ENCODE measurements around the gene TCF7. TPM values are rescaled to one million over a fixed set of nuclear protein-coding genes. Genes with fewer than 3 reads are reported as not detected.
A peak's percentile ranks its signal among the peaks of the same experiment; 100 is the strongest.

The TCF7 gene
- total RNA-seq, 1 experiment from 2014 or later: 36.5 TPM

GRCh38 chr5:134142806-134143205 lies 28.3 kb downstream of the TCF7 start:
- no TSS peak for BruUV-seq (replicated peaks)
- no peak overlapping the region for H3K4me3 ChIP-seq (ENCODE audit: low read depth, low read length)
- Mint-ChIP-seq H3K4me3 (ENCODE audit: unreplicated experiment) (no peak overlapping the region), H3K4me1 (ENCODE audit: low read depth, unreplicated experiment) (peaks cover 22% of the 10 kb centered on the region), H3K36me3 (ENCODE audit: insufficient read depth, unreplicated experiment) (peaks cover 47% of the 10 kb centered on the region), H3K27me3 (ENCODE audit: insufficient read depth, unreplicated experiment) (no peaks in the 10 kb centered on the region), H3K27ac (ENCODE audit: unreplicated experiment) (peak overlapping the region; percentile 28), H3K9me3 (ENCODE audit: unreplicated experiment) (no peaks in the 10 kb centered on the region)
- H3K9me3 ChIP-seq: no peaks in the 10 kb centered on the region
- TF ChIP-seq, protein P1, sequence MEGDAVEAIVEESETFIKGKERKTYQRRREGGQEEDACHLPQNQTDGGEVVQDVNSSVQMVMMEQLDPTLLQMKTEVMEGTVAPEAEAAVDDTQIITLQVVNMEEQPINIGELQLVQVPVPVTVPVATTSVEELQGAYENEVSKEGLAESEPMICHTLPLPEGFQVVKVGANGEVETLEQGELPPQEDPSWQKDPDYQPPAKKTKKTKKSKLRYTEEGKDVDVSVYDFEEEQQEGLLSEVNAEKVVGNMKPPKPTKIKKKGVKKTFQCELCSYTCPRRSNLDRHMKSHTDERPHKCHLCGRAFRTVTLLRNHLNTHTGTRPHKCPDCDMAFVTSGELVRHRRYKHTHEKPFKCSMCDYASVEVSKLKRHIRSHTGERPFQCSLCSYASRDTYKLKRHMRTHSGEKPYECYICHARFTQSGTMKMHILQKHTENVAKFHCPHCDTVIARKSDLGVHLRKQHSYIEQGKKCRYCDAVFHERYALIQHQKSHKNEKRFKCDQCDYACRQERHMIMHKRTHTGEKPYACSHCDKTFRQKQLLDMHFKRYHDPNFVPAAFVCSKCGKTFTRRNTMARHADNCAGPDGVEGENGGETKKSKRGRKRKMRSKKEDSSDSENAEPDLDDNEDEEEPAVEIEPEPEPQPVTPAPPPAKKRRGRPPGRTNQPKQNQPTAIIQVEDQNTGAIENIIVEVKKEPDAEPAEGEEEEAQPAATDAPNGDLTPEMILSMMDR (IDR thresholded peaks at IDR 0.05; ENCODE audit: insufficient read depth in 1 of 2, low read depth in 1 of 2, low read length in 1 of 2, severe bottlenecking in 1 of 2, unreplicated experiment in 1 of 2): no peak
- ChIA-PET POLR2A (no interaction called here), CTCF (interaction anchor here (0.9 to 5.4 kb wide), 4 partner anchors 100 to 116 kb away, joined by 3 to 67 read pairs (median 5); no protein-coding TSS in a partner anchor)
- intact Hi-C loops (cut with micrococcal nuclease; ENCODE audit: unreplicated experiment): no loop called here
- DNase-seq: no peak
- no peaks in the 10 kb centered on the region for H3K27me3 ChIP-seq (replicated peaks; ENCODE audit: control insufficient read depth, insufficient read depth, low read length)
- peaks cover 30% of the 10 kb centered on the region for H3K4me1 ChIP-seq
- H3K36me3 ChIP-seq (ENCODE audit: control insufficient read depth, insufficient read depth, low read length): peaks cover 8% of the 10 kb centered on the region

DNA sequence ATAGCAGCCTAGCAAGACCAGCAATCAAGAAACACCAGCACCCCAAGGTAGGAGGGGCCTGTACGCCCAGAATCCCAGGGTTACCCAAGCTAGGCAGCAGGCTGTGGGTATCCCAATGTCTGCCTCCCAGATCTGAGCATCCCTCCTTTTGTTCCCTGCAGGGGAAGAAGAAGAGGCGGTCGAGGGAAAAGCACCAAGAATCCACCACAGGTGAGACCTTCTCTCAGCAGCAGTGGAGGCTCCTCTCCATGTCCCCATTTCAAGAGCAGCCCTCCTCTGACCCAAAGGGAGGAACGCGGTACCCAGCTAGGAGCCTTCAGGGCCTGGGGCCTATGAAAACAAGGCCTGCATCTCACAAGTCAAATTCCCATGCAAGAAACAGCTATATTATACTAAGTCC lies 28.9 kb downstream of the TCF7 start:
- H3K4me1 Mint-ChIP-seq (ENCODE audit: low read depth, unreplicated experiment): peaks cover 22% of the 10 kb centered on the region
- no TSS peak for BruUV-seq (replicated peaks)

DNA sequence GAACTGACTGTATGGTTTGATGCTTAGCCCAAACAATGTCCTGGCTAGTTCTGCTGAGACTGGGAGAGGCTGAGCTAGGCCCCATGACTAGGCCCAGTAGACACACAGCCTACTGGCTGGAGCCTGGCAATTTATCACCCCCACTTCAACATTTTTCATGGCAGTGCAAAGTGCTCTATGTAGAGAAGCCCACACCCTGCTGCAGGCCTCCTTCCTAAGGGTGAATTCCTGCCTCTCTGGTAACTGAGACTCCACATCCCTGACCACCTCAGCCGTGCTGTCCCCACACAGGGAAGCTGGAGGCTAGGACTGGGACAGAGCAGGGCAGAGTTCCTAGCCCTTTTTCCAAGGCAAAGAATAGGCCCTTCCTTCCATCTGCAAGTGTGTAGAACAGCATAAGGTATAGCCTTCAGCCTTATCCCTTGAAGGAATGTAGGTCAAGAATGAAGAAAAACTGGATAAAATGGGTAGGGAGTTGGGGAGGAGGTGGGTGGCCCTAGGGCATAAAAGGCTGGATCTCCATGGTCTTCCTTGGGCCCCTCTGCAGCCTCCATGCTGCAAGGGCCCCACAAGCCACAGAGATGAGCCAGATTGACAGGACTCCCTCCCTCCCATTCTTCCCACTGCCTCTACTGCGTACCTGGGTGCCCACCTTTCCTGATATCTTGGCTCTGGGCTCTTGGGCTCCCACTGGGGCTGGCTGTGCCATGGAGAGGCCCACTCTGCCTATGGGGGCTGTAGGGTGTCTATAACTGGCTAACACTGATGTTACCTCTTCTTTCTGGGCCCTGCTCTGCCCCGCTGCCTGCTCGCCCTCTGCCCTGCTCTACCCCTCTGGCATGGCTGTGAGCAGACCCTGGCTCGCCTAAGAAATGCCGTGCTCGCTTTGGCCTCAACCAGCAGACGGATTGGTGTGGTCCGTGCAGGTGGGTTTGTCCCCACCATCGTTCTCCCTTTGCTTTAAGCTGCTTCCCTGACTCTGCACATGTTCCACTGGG lies 29.8 kb downstream of the TCF7 start:
- Mint-ChIP-seq H3K4me1 (ENCODE audit: low read depth, unreplicated experiment) (peaks cover 22% of the 10 kb centered on the region), H3K9me3 (ENCODE audit: unreplicated experiment) (no peaks in the 10 kb centered on the region), H3K4me3 (ENCODE audit: unreplicated experiment) (no peak overlapping the region), H3K27ac (ENCODE audit: unreplicated experiment) (peak overlapping the region; percentile 40), H3K36me3 (ENCODE audit: insufficient read depth, unreplicated experiment) (peaks cover 55% of the 10 kb centered on the region), H3K27me3 (ENCODE audit: insufficient read depth, unreplicated experiment) (no peaks in the 10 kb centered on the region)
- Histone ChIP-seq H3K4me3 (ENCODE audit: low read depth, low read length) (no peak overlapping the region), H3K36me3 (ENCODE audit: control insufficient read depth, insufficient read depth, low read length) (peaks cover 8% of the 10 kb centered on the region), H3K9me3 (no peaks in the 10 kb centered on the region), H3K4me1 (peaks cover 30% of the 10 kb centered on the region), H3K27me3 (replicated peaks; ENCODE audit: control insufficient read depth, insufficient read depth, low read length) (no peaks in the 10 kb centered on the region)
- TF ChIP-seq, protein P1 (IDR thresholded peaks at IDR 0.05; ENCODE audit: insufficient read depth in 1 of 2, low read depth in 1 of 2, low read length in 1 of 2, severe bottlenecking in 1 of 2, unreplicated experiment in 1 of 2): no peak
- ChIA-PET CTCF (interaction anchor here (1.0 to 2.9 kb wide), 3 partner anchors 105 to 118 kb away, joined by 4 to 16 read pairs (median 7); no protein-coding TSS in a partner anchor), POLR2A (no interaction called here)
- BruUV-seq (replicated peaks): no TSS peak
- intact Hi-C loops (cut with micrococcal nuclease; ENCODE audit: unreplicated experiment): no loop called here
- DNase-seq: no peak

More for the DNA sequence above, 28.9 kb downstream of the TCF7 start:
- peaks cover 53% of the 10 kb centered on the region for H3K36me3 Mint-ChIP-seq (ENCODE audit: insufficient read depth, unreplicated experiment)
- Histone ChIP-seq H3K36me3 (ENCODE audit: control insufficient read depth, insufficient read depth, low read length) (peaks cover 8% of the 10 kb centered on the region), H3K4me1 (peaks cover 30% of the 10 kb centered on the region), H3K27me3 (replicated peaks; ENCODE audit: control insufficient read depth, insufficient read depth, low read length) (no peaks in the 10 kb centered on the region), H3K4me3 (ENCODE audit: low read depth, low read length) (no peak overlapping the region), H3K9me3 (no peaks in the 10 kb centered on the region)
- DNase-seq: no peak
- CTCF ChIA-PET: interaction anchor here (0.9 to 1.2 kb wide), 3 partner anchors 101 to 117 kb away, joined by 3 to 7 read pairs (median 4); no protein-coding TSS in a partner anchor
- H3K27ac Mint-ChIP-seq (ENCODE audit: unreplicated experiment): peak overlapping the region; percentile 28
- POLR2A ChIA-PET: no interaction called here
- intact Hi-C loops (cut with micrococcal nuclease; ENCODE audit: unreplicated experiment): no loop called here
- H3K4me3 Mint-ChIP-seq (ENCODE audit: unreplicated experiment): no peak overlapping the region
- no peaks in the 10 kb centered on the region for H3K27me3 Mint-ChIP-seq (ENCODE audit: insufficient read depth, unreplicated experiment)
- no peaks in the 10 kb centered on the region for H3K9me3 Mint-ChIP-seq (ENCODE audit: unreplicated experiment)
- TF ChIP-seq, protein P1 (IDR thresholded peaks at IDR 0.05; ENCODE audit: insufficient read depth in 1 of 2, low read depth in 1 of 2, low read length in 1 of 2, severe bottlenecking in 1 of 2, unreplicated experiment in 1 of 2): no peak

All from Caco-2 (cell line).